ENCODE measurements around the gene CYSRT1.

Gene CYSRT1

DNA sequence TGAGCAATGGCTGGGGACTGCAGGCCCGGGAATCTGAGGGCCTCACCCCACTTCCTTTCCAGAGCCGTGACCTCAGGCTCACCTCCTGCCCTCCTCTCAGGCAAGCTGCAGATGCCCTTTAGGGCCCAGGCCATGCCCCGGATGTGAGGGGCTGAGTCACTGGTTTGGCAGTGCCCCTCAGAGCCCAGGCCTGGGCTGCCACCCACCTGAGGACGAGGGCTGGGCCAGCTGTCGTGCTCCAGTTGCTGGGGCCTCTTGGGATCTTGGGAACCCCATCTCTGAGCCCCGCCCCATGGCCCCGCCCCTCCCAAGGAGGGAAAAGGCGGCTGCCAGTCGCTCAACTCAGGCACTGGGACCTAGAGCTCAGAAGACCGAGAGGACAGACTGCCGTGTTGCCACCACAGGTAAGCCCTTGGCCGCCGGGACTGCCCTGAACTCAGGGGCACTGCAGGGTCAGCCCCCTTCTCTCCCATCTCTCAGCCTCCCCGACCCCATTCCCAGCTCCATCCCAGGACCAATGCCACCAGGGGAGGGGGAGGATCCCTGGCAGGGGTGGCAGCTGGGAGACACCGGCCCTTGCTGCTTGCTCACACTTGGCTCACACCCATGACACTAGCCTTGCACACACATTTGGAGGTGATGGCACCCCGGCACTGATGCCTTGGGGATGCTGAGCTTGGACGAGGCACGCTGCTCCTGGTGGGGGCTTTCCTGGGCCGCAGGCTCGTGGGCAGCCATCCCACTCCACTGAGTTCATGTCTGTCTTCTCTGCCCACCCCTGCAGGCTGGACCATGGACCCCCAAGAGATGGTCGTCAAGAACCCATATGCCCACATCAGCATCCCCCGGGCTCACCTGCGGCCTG is at the start of gene CYSRT1:
Gene CYSRT1, plus strand, starts transcription at position 345 of the 865 bp plus-strand sequence. Its CDS starts 448 bp downstream, at position 793.
- no peak for FAIRE-seq

DNA sequence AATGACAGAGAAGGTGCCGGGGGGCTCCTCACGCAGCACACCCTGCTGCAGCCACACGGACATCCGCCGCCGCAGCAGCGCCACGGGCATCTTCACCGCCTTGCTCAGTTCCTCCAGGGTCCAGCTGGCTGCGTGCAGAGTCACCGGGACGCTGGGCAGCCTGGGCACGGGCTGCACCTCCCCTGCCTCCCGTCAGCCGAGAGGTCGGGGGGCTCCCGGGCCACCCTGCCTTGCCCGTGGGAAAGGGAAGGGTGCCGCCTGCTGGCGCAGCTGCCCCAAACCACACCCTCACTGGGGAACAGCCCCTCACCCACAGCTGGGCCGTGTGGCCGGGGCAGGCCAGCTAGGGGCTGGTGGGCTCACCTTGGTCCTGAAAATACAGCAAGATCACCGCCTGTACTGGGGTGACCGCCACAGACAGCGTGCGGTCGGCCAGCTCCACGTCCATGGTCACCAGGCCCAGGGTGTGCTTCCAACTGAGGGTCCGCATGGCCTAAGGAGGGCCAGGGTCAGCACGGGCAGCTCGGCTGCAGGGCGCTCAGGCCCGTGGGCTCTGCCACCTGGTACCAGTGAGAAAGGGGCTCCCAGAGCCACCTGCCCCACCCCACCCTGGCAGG is 49.5 kb upstream of the CYSRT1 start:
- no peak for FAIRE-seq

GRCh38 chr9:137176302-137177182 is 48.4 kb upstream of the CYSRT1 start:
- FAIRE-seq, result no peak

DNA sequence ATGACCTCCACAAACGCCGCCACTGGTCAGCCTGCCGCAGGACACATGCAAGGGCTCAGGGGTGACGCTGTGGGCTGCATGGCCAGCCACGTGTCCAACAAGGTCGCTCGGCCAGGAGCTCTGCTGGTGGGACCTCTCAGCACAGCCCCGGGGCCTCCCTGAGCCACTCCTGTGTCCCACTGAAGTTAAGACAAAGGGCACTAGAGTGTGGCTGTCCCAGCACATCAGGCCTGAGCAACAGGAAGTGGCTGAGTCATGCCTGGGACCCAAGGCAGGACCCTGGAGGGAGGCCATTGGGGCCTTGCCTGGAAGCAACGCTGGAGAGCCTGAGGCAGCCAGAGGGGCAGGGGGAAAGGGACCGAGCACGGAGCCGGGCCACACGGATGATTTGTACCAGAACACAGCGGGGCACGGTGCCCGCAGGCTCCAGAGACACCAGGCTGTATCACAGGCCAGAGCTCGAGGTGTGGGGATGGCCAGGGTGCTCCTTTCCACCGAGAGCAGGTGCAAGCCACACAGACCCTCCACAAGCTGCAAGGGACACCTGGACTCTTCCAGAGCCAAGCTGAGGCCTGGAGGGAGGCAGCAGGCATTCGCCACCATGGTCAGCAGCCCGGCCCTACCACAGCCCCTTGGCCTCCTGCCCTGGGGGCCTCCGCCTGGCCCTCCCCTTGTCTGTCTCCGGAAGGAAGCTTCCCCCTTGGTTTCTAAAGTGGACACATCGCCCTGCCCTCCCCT is 46.6 kb upstream of the CYSRT1 start:
- no peak for FAIRE-seq

GRCh38 chr9:137178939-137179630 is 45.9 kb upstream of the CYSRT1 start:
- no peak for FAIRE-seq

DNA sequence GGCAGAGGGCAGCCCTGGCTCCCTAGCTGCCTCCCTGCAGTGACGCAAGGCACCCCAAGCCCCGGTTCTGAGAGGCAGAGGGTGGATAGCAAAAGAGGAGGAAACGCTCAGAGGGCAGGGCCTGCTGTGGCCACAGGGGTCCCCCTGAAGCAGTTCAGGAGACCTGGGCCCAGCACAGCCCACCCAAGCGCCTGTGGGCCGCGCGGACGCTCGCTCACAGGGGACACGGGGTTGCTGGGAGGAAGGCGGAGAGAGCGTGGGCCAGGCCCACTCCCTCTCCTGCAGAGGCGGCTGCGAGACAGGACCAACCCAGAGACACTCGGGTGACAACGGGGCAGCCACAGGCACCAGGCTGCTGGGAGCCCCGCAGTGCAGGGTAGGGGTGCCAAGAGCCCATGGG is 45.2 kb upstream of the CYSRT1 start:
- FAIRE-seq, result no peak

GRCh38 chr9:137180491-137180890 is 44.5 kb upstream of the CYSRT1 start:
- no peak for FAIRE-seq

GRCh38 chr9:137181680-137182079 is 43.3 kb upstream of the CYSRT1 start:
- no peak for FAIRE-seq

DNA sequence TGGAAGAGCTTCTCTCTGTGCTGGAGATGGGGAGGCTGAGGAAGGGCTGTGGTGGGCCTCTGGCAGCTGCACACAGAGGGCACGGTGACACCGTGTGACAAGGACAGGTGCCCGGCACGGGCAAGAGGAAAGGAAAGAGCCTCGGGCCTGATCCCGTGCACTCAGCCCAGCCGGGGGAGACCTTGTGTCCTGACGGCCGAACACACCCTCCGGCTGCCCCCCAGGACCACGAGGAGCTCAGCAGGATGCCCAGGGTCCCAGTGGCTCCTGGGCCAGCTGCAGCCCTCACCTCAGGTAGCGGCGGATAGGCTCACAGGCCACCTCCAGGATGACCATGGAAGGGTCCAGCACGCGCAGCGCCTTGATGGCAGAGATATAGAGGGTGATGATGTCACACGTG is 42.1 kb upstream of the CYSRT1 start:
- FAIRE-seq, result no peak

DNA sequence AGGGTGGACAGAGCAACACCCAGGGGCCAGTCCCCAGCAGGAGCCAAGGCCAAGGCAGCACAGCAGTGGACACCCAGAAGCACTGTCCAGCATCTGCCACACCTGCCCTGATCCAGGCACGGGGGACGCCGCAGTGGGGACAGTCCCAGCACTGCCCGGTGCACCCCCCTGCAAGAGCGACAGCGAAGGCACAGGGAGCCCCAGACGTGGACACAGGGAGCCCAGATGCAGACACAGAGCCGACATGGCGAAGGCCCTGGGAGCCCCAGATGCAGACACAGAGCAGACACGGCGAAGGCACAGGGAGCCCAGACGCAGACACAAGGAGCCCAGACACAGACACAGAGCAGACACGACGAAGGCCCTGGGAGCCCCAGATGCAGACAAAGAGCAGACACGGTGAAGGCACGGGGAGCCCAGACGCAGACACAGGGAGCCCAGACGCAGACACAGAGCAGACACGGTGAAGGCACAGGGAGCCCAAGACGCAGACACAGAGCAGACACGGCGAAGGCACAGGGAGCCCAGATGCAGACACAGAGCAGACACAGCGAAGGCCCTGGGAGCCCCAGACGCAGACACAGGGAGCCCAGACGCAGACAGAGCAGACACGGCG is 40.9 kb upstream of the CYSRT1 start:
- no peak for FAIRE-seq

DNA sequence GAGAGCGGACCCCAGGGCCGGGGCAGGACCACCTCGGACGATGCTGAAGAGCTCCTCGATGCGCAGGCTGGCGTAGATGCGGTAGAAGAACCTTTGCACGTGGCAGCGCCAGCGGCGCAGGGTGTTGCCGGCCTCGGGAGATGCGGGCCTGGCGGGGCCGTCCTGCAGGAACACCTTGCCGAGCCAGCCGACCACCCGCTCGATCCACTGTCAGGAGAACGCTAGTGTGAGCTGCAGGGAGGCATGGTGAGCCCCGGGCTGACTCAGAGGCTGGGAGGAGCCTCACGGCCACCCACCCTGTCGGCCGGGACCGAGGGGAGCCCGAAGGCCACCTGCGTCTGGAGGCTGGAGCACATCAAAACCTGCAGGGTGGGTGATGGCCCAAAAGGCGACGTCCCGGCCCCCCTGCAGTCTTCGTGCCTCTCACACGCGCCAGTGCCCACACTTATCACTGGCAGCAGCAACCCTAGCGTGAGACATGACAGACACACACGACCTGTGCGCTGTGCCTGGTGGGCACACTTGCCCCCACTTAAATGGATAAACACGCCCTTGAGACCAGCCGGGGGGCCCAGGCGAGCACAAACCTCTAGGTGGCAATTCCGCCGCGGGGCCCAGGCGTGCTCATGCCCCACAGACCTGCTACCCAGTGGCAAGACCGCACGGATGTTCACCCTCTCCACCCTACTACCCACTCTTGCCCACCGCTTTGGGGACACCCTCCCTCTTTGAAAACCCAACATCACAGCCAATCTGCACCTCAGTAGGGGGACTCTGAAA is 39.9 kb upstream of the CYSRT1 start:
- no peak for FAIRE-seq

GRCh38 chr9:137185921-137186320 is 39.1 kb upstream of the CYSRT1 start:
- FAIRE-seq, result no peak

- no peak for FAIRE-seq
Observed at GRCh38 chr9:137186385-137186784, 38.6 kb upstream of the CYSRT1 start.

DNA sequence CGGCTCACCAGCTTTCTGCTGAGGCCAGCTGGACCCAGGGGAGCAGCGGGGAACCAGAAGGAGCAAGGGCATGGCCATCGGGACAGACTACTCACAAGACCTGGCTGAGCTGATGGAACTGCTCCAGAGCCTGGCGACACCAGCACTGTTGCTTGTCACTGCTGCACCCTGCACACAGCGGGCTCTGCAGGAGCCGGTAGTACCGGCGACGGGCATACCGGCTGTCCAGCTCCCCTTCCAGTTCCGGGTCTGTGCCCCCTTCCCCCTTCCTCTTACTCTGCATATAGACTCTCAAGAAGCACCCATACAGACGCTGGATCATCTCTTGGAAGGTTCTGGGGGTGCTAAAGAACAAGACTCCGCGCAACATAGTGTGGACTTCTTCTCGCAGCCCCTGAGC is 37.6 kb upstream of the CYSRT1 start:
- no peak for FAIRE-seq

- no peak for FAIRE-seq
Observed at GRCh38 chr9:137188086-137188489, 36.9 kb upstream of the CYSRT1 start.

DNA sequence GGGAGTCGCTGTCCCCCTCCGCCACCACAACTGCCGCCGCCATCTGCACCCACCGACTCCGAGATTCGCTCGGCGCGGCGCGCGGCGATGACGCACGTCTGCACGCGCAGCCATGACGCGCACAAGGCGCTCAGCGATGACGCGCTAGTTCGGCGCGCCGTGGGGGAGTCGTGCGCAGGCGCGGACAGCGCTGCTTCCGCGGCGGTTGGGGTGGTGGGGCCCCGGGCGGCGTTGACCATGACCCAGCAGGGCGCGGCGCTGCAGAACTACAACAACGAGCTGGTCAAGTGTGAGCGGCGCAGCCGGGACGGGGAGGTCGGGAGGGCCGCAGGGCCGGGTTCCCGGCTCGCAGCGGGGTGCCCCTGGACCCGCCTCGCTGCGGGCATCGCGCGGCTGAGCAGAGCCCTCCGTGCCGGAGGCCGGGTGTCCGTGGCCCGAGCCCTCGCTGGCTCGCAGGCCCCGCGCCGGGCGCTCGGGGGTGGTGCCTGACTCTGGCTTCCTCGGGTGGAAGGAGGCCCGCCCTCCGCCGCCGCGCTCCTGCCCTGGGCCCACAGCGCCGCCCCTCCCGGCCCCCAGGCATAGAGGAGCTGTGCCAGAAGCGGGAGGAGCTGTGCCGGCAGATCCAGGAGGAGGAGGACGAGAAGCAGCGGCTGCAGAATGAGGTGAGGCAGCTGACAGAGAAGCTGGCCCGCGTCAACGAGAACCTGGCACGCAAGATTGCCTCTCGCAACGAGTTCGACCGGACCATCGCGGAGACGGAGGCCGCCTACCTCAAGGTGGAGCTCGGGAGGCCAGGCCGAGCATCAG is 36.3 kb upstream of the CYSRT1 start, which contains the start of the genes ANAPC2 and SSNA1:
Gene ANAPC2, minus strand, starts transcription at position 71 of the 807 bp plus-strand sequence. Its CDS starts 28 bp downstream, at position 43.
Gene SSNA1, plus strand, starts transcription at position 187 of the 807 bp plus-strand sequence. Its CDS starts 51 bp downstream, at position 238.
- FAIRE-seq, result no peak

GRCh38 chr9:137189297-137190295 is 35.4 kb upstream of the CYSRT1 start:
- no peak for FAIRE-seq

GRCh38 chr9:137190315-137190856 is 34.6 kb upstream of the CYSRT1 start:
- no peak for FAIRE-seq
